ENCODE measurements around the gene VN1R2. TPM values are rescaled to one million over a fixed set of nuclear protein-coding genes. Genes with fewer than 3 reads are reported as not detected.
"Not testable (repeated sequence)": the region's sequence is repeated elsewhere in the genome, so short reads cannot be mapped to it uniquely, and the experiment has no call there.

VN1R2 gene
- total RNA-seq, 1 experiment from 2014 or later: not detected

GRCh38 chr19:53294786-53295441, 36.8 kb downstream of the VN1R2 start:
- Histone ChIP-seq H3K79me2 (ENCODE audit: low read depth) (no peaks in the 10 kb centered on the region), H3K36me3 (ENCODE audit: low read depth) (no peaks in the 10 kb centered on the region), H3K4me1 (replicated peaks; ENCODE audit: insufficient read depth) (no peaks in the 10 kb centered on the region), H3K27me3 (ENCODE audit: insufficient read depth, low read depth) (peaks cover 42% of the 10 kb centered on the region), H3K9me3 (ENCODE audit: insufficient read depth, low read depth) (peaks cover 20% of the 10 kb centered on the region), H3K9me2 (ENCODE audit: insufficient read depth) (no peaks in the 10 kb centered on the region), H3K27ac (no peak overlapping the region), H3K4me3 (no peak overlapping the region), H2AFZ (no peak overlapping the region), H3K4me2 (no peak overlapping the region), H4K20me1 (ENCODE audit: insufficient read depth) (no peaks in the 10 kb centered on the region), H3F3A (ENCODE audit: insufficient read depth, low read depth) (no peaks in the 10 kb centered on the region)
- no TSS peak for BruUV-seq (replicated peaks)
- ChIA-PET POLR2A (ENCODE audit: unreplicated experiment) (no interaction called here), CTCF (no interaction called here)
- intact Hi-C loops (cut with micrococcal nuclease; ENCODE audit: unreplicated experiment): no loop called here
- TF ChIP-seq, protein P1, sequence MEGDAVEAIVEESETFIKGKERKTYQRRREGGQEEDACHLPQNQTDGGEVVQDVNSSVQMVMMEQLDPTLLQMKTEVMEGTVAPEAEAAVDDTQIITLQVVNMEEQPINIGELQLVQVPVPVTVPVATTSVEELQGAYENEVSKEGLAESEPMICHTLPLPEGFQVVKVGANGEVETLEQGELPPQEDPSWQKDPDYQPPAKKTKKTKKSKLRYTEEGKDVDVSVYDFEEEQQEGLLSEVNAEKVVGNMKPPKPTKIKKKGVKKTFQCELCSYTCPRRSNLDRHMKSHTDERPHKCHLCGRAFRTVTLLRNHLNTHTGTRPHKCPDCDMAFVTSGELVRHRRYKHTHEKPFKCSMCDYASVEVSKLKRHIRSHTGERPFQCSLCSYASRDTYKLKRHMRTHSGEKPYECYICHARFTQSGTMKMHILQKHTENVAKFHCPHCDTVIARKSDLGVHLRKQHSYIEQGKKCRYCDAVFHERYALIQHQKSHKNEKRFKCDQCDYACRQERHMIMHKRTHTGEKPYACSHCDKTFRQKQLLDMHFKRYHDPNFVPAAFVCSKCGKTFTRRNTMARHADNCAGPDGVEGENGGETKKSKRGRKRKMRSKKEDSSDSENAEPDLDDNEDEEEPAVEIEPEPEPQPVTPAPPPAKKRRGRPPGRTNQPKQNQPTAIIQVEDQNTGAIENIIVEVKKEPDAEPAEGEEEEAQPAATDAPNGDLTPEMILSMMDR (conservative IDR thresholded peaks at IDR 0.05): no peak
- no peak for TF ChIP-seq EZH2 (IDR thresholded peaks at IDR 0.05; ENCODE audit: low read depth)
- no peak for DNase-seq

- H3K36me3 ChIP-seq (ENCODE audit: low read depth); H3K4me3 ChIP-seq; POLR2A ChIA-PET (ENCODE audit: unreplicated experiment); H2AFZ ChIP-seq; H3F3A ChIP-seq (ENCODE audit: insufficient read depth, low read depth); H3K4me1 ChIP-seq (replicated peaks; ENCODE audit: insufficient read depth); H3K9me2 ChIP-seq (ENCODE audit: insufficient read depth); CTCF ChIA-PET; H3K27ac ChIP-seq; H3K4me2 ChIP-seq; H3K9me3 ChIP-seq (ENCODE audit: insufficient read depth, low read depth); H4K20me1 ChIP-seq (ENCODE audit: insufficient read depth); DNase-seq; BruUV-seq (replicated peaks); H3K79me2 ChIP-seq (ENCODE audit: low read depth); intact Hi-C loops (cut with micrococcal nuclease; ENCODE audit: unreplicated experiment): not testable (repeated sequence)
- H3K27me3 ChIP-seq (ENCODE audit: insufficient read depth, low read depth): peaks cover 70% of the 10 kb centered on the region
These were observed 43.2 kb downstream of the VN1R2 start for GRCh38 chr19:53301341-53301740.

DNA sequence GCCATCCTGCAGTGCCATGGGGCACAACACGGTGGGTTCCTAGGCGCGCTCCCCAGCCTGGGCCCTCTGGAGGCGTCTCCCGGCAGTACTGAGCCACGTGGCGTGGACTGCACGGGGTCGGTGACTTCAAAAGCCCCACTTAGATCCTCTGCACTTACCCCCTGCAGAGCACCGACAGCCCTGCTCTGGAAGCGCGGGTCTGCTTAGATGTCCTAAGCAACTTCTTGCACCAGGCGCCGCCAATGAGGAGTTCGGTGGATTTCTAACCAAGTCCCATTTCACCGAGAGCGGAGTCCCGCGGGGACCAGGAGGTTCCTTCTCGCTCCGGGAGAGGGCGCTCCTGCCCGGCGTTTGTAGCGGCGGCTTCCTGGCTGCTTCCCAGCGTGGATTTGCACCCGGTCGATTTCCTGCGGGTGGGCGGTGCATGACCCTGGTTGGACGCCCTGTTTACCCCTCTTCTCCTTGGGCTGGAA, 50.3 kb downstream of the VN1R2 start:
- Histone ChIP-seq H3K27ac (no peak overlapping the region), H3F3A (ENCODE audit: insufficient read depth, low read depth) (no peaks in the 10 kb centered on the region), H3K9me2 (ENCODE audit: insufficient read depth) (no peaks in the 10 kb centered on the region), H3K4me3 (no peak overlapping the region), H3K79me2 (ENCODE audit: low read depth) (no peaks in the 10 kb centered on the region), H4K20me1 (ENCODE audit: insufficient read depth) (no peaks in the 10 kb centered on the region), H3K36me3 (ENCODE audit: low read depth) (no peaks in the 10 kb centered on the region), H3K9me3 (ENCODE audit: insufficient read depth, low read depth) (peaks cover 8% of the 10 kb centered on the region; the same call in 1 of the 2 replicates), H2AFZ (no peak overlapping the region), H3K4me2 (no peak overlapping the region), H3K27me3 (ENCODE audit: insufficient read depth, low read depth) (peaks cover 72% of the 10 kb centered on the region), H3K4me1 (replicated peaks; ENCODE audit: insufficient read depth) (no peaks in the 10 kb centered on the region)
- DNase-seq: peak; percentile 8 to 15
- intact Hi-C loops (cut with micrococcal nuclease; ENCODE audit: unreplicated experiment): no loop called here
- ChIA-PET CTCF (no interaction called here), POLR2A (ENCODE audit: unreplicated experiment) (no interaction called here)
- no TSS peak for BruUV-seq (replicated peaks)
- TF ChIP-seq EZH2 (IDR thresholded peaks at IDR 0.05; ENCODE audit: low read depth): no peak
- TF ChIP-seq, protein P1 (conservative IDR thresholded peaks at IDR 0.05): no peak

Other genes with a start within 250 kb of the VN1R2 start
- not detected in 2 replicates for gene ERVV-1, start 244.4 kb upstream of the VN1R2 start, total RNA-seq (2021)
- 0.28 TPM in 1 of 2 replicates, not detected in the other for gene ERVV-2, start 213.6 kb upstream of the VN1R2 start, total RNA-seq (2021)
- gene ZNF160, start 154.9 kb upstream of the VN1R2 start, total RNA-seq (2021): 25.1 and 27.4 TPM in 2 replicates
- 9.6 and 12.9 TPM in 2 replicates for gene ZNF415, start 125.4 kb upstream of the VN1R2 start, total RNA-seq (2021)
- 13.6 and 15.3 TPM in 2 replicates for gene ZNF347, start 99.2 kb upstream of the VN1R2 start, total RNA-seq (2021)
- 6.8 and 11.2 TPM in 2 replicates for gene ZNF665, start 64.9 kb upstream of the VN1R2 start, total RNA-seq (2021)
- 10.2 and 14.5 TPM in 2 replicates for gene ZNF677, start 3.4 kb upstream of the VN1R2 start, total RNA-seq (2021)
- not detected in 2 replicates for gene VN1R4, start 9.4 kb downstream of the VN1R2 start, total RNA-seq (2021)
- 8.2 and 8.6 TPM in 2 replicates for gene ZNF845, start 75.5 kb downstream of the VN1R2 start, total RNA-seq (2021)
- 19.7 and 21.8 TPM in 2 replicates for gene ZNF525, start 107.4 kb downstream of the VN1R2 start, total RNA-seq (2021)
- gene ZNF765, start 136.9 kb downstream of the VN1R2 start, total RNA-seq (2021): 12.1 and 12.5 TPM in 2 replicates
- 15.6 and 16.4 TPM in 2 replicates for gene ZNF761, start 173.7 kb downstream of the VN1R2 start, total RNA-seq (2021)
- gene ZNF813, start 209.4 kb downstream of the VN1R2 start, total RNA-seq (2021): 6.1 and 6.3 TPM in 2 replicates